Peyer's patch (tissue), 4 donors: ENCODE measurements around the gene RTP5.

Experiments used
- POLR2A ChIP-seq, 2 donors: fragments of 450-650 bp; IDR thresholded peaks; one replicate each; pipeline ENCODE4 v1.5.1; 2017; ENCODE audit warnings: antibody characterized with exemption in 2 of 2, mild to moderate bottlenecking in 2 of 2, moderate library complexity in 2 of 2
- TF ChIP-seq, protein P1 (sequence below), 6 experiments: fragments of 450-650 bp in 4 of 6; fragments of 200-600 bp in 2 of 6; sonication (generic) in 1 of 6; IDR thresholded peaks; one replicate each; pipeline ENCODE4 v1.5.1; 2017 to 2019; ENCODE audit warnings: antibody characterized with exemption in 6 of 6, mild to moderate bottlenecking in 3 of 6, moderate library complexity in 1 of 6

DNA sequence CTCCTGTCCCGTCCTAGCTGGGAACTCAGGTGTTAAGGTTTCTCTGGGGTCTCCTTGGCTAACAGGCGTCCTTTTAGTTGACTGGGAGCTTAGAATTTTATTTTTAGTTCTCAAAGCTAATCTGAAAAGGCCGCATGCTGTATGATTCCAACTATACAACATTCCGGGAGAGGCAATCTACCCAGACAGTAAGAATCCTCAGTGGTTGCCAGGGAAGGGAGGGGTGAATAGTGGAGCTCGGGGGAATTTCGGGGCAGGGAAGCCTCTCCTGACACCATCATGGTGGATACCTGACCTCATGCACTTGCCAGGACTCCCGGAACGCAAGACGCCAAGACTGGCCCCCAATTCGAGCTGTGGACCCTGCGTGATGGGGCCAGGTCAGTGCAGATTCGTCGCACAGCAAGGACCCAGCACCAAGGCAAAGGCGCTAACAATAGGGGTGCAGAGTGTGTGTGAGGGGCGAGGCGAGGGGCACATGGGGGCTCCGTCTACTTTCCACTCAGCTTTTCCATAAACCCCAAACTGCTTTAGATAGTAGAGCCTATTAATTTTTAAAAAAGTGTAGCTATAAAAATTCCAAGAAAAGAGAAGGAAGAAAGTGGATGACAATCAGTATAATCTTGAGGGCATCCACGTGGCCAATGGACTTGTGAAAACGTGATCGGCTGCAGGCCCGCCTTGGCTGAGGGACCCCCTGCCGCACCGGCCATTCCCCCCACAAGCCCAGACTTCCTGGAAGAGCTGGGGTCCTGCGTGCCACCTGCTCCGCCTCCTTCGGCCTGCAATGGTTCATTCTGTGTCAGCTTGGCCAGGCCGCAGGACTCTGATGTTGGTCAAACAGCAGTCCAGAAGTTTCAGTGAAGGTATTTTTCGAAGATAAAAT, 28.1 kb upstream of the RTP5 start:
- TF ChIP-seq, protein P1, sequence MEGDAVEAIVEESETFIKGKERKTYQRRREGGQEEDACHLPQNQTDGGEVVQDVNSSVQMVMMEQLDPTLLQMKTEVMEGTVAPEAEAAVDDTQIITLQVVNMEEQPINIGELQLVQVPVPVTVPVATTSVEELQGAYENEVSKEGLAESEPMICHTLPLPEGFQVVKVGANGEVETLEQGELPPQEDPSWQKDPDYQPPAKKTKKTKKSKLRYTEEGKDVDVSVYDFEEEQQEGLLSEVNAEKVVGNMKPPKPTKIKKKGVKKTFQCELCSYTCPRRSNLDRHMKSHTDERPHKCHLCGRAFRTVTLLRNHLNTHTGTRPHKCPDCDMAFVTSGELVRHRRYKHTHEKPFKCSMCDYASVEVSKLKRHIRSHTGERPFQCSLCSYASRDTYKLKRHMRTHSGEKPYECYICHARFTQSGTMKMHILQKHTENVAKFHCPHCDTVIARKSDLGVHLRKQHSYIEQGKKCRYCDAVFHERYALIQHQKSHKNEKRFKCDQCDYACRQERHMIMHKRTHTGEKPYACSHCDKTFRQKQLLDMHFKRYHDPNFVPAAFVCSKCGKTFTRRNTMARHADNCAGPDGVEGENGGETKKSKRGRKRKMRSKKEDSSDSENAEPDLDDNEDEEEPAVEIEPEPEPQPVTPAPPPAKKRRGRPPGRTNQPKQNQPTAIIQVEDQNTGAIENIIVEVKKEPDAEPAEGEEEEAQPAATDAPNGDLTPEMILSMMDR (IDR thresholded peaks at IDR 0.05) = no peak
- TF ChIP-seq POLR2A (IDR thresholded peaks at IDR 0.05) = no peak
